Adrenal gland (tissue), 5 donors: ENCODE measurements around the gene GRK1.

Source experiments
- CTCF ChIP-seq, 6 experiments: fragments of 450-650 bp in 4 of 6; fragments of 200-600 bp in 2 of 6; sonication (generic) in 1 of 6; IDR thresholded peaks; 1 replicate in 5 of 6; 2 replicates in 1 of 6; pipeline versions ENCODE4 v1.5.1 to v1.8.0; 2016 to 2021; ENCODE audit warnings: antibody characterized with exemption in 6 of 6, mild to moderate bottlenecking in 2 of 6, moderate library complexity in 1 of 6
- POLR2A ChIP-seq, 2 donors: fragments of 450-650 bp; IDR thresholded peaks; one replicate each; pipeline ENCODE4 v1.6.1; 2017; ENCODE audit warnings: antibody characterized with exemption in 2 of 2, mild to moderate bottlenecking in 2 of 2, moderate library complexity in 1 of 2
- donor health status: DM: no; HTN: no; CAD: no.

GRCh38 chr13:113748101-113748861 lies 81.3 kb downstream of the GRK1 start:
- TF ChIP-seq CTCF (IDR thresholded peaks at IDR 0.05) (no peak), POLR2A (IDR thresholded peaks at IDR 0.05) (no peak)
